RWPE1 (cell line): ENCODE data around the gene SLC1A2.

Experiments
- CTCF ChIA-PET: fragments of 350-600 bp; sonication (Branson Sonifier 250); formaldehyde crosslinking; extraction: SDS; loops from one replicate; lab custom pipeline; 2021; lab: Yijun Ruan, JAX
- POLR2A ChIA-PET: fragments of 400-600 bp; formaldehyde crosslinking; extraction: SDS; loops from one replicate; lab custom pipeline; 2020; ENCODE audit warnings: antibody characterized with exemption; ENCODE audit not compliant: low non-redundant PET; lab: Yijun Ruan, JAX
- DNase-seq: peaks from one replicate; pipeline ENCODE4 v3.0.0; 2012; ENCODE audit warnings: low spot score
- H3K27ac ChIP-seq: fragments of 450-650 bp; 2 replicates; pipeline ENCODE4 v1.5.1; 2017
- CTCF ChIP-seq: fragments of 450-650 bp; conservative IDR thresholded peaks from 2 replicates; pipeline ENCODE4 v1.5.1; 2017; ENCODE audit warnings: low read depth, mild to moderate bottlenecking

The SLC1A2 gene

GRCh38 chr11:35287344-35287890 lies 131.9 kb downstream of the SLC1A2 start:
- no peak for TF ChIP-seq CTCF
- no peak overlapping the region for H3K27ac ChIP-seq
- ChIA-PET CTCF (interaction anchor here (0.6 to 0.7 kb wide), 2 partner anchors 12 to 1379 kb away, joined by 3 read pairs; no protein-coding TSS in a partner anchor), POLR2A (no interaction called here)
- no peak for DNase-seq

- no peak for TF ChIP-seq CTCF
- POLR2A ChIA-PET: no interaction called here
- DNase-seq: no peak
- no peak overlapping the region for H3K27ac ChIP-seq
- CTCF ChIA-PET: interaction anchor here (0.5 to 0.6 kb wide), 2 partner anchors 224 to 1478 kb away, joined by 3 read pairs; no protein-coding TSS in a partner anchor
These were observed 133.2 kb downstream of the SLC1A2 start for GRCh38 chr11:35286126-35286525.

- ChIA-PET POLR2A (no interaction called here), CTCF (no interaction called here)
These were observed 133.9 kb downstream of the SLC1A2 start for GRCh38 chr11:35285471-35285870.

GRCh38 chr11:35282221-35282882 lies 137.0 kb downstream of the SLC1A2 start:
- DNase-seq: no peak
- H3K27ac ChIP-seq: no peak overlapping the region
- TF ChIP-seq CTCF: no peak
- ChIA-PET CTCF (interaction anchor here (0.7 kb wide), 1 partner anchor 401 kb away, joined by 3 read pairs; no protein-coding TSS in a partner anchor), POLR2A (no interaction called here)

More at GRCh38 chr11:35285471-35285870, 133.9 kb downstream of the SLC1A2 start:
- no peak overlapping the region for H3K27ac ChIP-seq
- no peak for DNase-seq
- no peak for TF ChIP-seq CTCF

GRCh38 chr11:35281169-35281688 lies 138.1 kb downstream of the SLC1A2 start:
- POLR2A ChIA-PET: no interaction called here
- no peak for TF ChIP-seq CTCF
- DNase-seq: no peak

GRCh38 chr11:35280727-35281126 lies 138.6 kb downstream of the SLC1A2 start:
- no peak for DNase-seq
- H3K27ac ChIP-seq: no peak overlapping the region
- no peak for TF ChIP-seq CTCF
- POLR2A ChIA-PET: no interaction called here
- CTCF ChIA-PET: no interaction called here

More at GRCh38 chr11:35281169-35281688, 138.1 kb downstream of the SLC1A2 start:
- H3K27ac ChIP-seq: no peak overlapping the region
- CTCF ChIA-PET: no interaction called here
